Measurements from ENCODE around the gene C18orf32. TPM values are rescaled to one million over a fixed set of nuclear protein-coding genes. Genes with fewer than 3 reads are reported as not detected.

Gene C18orf32
- total RNA-seq, 2 donors from 2014 or later = 43.0 to 63.6 TPM

GRCh38 chr18:49443837-49444236, 43.2 kb downstream of the C18orf32 start:
- no peak overlapping the region for H3K27ac ChIP-seq
- intact Hi-C loops (cut with DNase I) = loop anchor here (10.0 kb wide), 1 partner anchor 769 kb away; no protein-coding TSS in a partner anchor
- no peaks in the 10 kb centered on the region for H3K36me3 ChIP-seq
- H3K27me3 ChIP-seq = no peaks in the 10 kb centered on the region
- H3K4me1 ChIP-seq = no peaks in the 10 kb centered on the region
- H3K9ac ChIP-seq (ENCODE audit: low read depth in 2 of 2, low read length in 2 of 2) = no peak overlapping the region
- no peak overlapping the region for H3K4me3 ChIP-seq
- no peaks in the 10 kb centered on the region for H3K9me3 ChIP-seq
- no peak for TF ChIP-seq CTCF (IDR thresholded peaks at IDR 0.05)
- no peak for DNase-seq

- no peaks in the 10 kb centered on the region for H3K4me1 ChIP-seq
- H3K27me3 ChIP-seq = no peaks in the 10 kb centered on the region
- H3K27ac ChIP-seq = no peak overlapping the region
- no peak for DNase-seq
- no peak for TF ChIP-seq CTCF (IDR thresholded peaks at IDR 0.05)
- H3K9ac ChIP-seq (ENCODE audit: low read depth in 2 of 2, low read length in 2 of 2) = no peak overlapping the region
- no peaks in the 10 kb centered on the region for H3K9me3 ChIP-seq
- intact Hi-C loops (cut with DNase I) = loop anchor here (10.0 kb wide), 1 partner anchor 767 kb away; no protein-coding TSS in a partner anchor
- H3K36me3 ChIP-seq = no peaks in the 10 kb centered on the region
- H3K4me3 ChIP-seq = no peak overlapping the region
Observed at GRCh38 chr18:49441338-49441938, 45.6 kb downstream of the C18orf32 start.

GRCh38 chr18:49435170-49435569, 51.9 kb downstream of the C18orf32 start:
- DNase-seq = no peak
- Histone ChIP-seq H3K9ac (ENCODE audit: low read depth in 2 of 2, low read length in 2 of 2) (no peak overlapping the region), H3K36me3 (no peaks in the 10 kb centered on the region), H3K4me1 (no peaks in the 10 kb centered on the region), H3K27ac (no peak overlapping the region), H3K9me3 (no peaks in the 10 kb centered on the region), H3K4me3 (no peak overlapping the region), H3K27me3 (no peaks in the 10 kb centered on the region)
- no peak for TF ChIP-seq CTCF (IDR thresholded peaks at IDR 0.05)
- intact Hi-C loops (cut with DNase I) = no loop called here

- H3K9ac ChIP-seq (ENCODE audit: low read depth in 2 of 2, low read length in 2 of 2) = no peak overlapping the region
- H3K27me3 ChIP-seq = no peaks in the 10 kb centered on the region
- no peak for TF ChIP-seq CTCF (IDR thresholded peaks at IDR 0.05)
- no peaks in the 10 kb centered on the region for H3K4me1 ChIP-seq
- intact Hi-C loops (cut with DNase I) = no loop called here
- DNase-seq = no peak
- no peaks in the 10 kb centered on the region for H3K36me3 ChIP-seq
- no peaks in the 10 kb centered on the region for H3K9me3 ChIP-seq
- no peak overlapping the region for H3K27ac ChIP-seq
- no peak overlapping the region for H3K4me3 ChIP-seq
Observed at GRCh38 chr18:49432602-49433001, 54.4 kb downstream of the C18orf32 start.

GRCh38 chr18:49431165-49431962, 55.7 kb downstream of the C18orf32 start:
- Histone ChIP-seq H3K4me3 (no peak overlapping the region), H3K4me1 (no peaks in the 10 kb centered on the region), H3K27ac (no peak overlapping the region), H3K36me3 (no peaks in the 10 kb centered on the region), H3K9ac (ENCODE audit: low read depth in 2 of 2, low read length in 2 of 2) (no peak overlapping the region), H3K9me3 (no peaks in the 10 kb centered on the region), H3K27me3 (no peaks in the 10 kb centered on the region)
- no peak for DNase-seq
- no peak for TF ChIP-seq CTCF (IDR thresholded peaks at IDR 0.05)
- intact Hi-C loops (cut with DNase I) = no loop called here

Other genes with a start within 250 kb of the C18orf32 start
- gene DYM, start 26.6 kb downstream of the C18orf32 start, total RNA-seq = 10 to 100 TPM; 55.2 to 56.5 TPM
- gene RPL17, start 5.2 kb upstream of the C18orf32 start, total RNA-seq = 1,000 to 10,000 TPM; 1,226 to 1,361 TPM
- gene LIPG, start 74.8 kb upstream of the C18orf32 start, total RNA-seq = 10 to 100 TPM; 25.5 to 32.1 TPM

Measured in colonic mucosa (tissue), 4 donors.